ENCODE results near the gene ISG20. TPM values are rescaled to one million over a fixed set of nuclear protein-coding genes. Genes with fewer than 3 reads are reported as not detected.

ISG20 gene
- total RNA-seq, 6 experiments from 2014 or later, result 6.3 to 19.4 (median 11.9) TPM

DNA sequence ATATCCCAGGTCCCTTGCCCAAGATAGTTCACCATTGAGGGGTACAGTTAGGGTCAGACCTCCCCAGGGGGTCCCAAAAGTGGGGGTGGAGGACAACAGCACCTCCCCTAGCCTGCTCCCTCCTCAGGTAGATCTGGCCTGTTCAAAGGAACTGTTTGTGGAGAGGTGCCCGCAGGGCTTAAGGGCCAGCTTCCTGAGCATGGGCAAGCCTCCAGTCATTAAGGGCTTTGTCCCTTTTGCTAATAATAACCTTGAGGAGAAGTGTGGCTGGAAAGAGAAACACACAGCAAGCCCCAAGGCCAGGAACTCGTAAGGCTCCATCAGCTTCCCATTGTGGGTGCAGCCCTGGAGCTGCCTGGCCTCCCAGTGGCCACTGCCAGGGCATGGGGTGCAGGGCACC is 47.4 kb downstream of the ISG20 start:
- WGBS (ENCODE audit: insufficient coverage, low coverage, low lambda C conversion rate, missing lambda C conversion rate), result no CpG with 5 or more reads among the region's 2 CpGs
- H3K4me3 ChIP-seq, result no peak overlapping the region
- intact Hi-C loops (cut with DNase I), result no loop called here
- TF ChIP-seq CTCF (IDR thresholded peaks at IDR 0.05) (no peak), POLR2A (IDR thresholded peaks at IDR 0.05) (no peak)
- H3K4me1 ChIP-seq, result no peaks in the 10 kb centered on the region
- H3K9me3 ChIP-seq, result no peaks in the 10 kb centered on the region
- no peak overlapping the region for H3K27ac ChIP-seq
- no peaks in the 10 kb centered on the region for H3K36me3 ChIP-seq
- H3K27me3 ChIP-seq, result no peaks in the 10 kb centered on the region
- ATAC-seq, result no peak
- DNase-seq, result no peak

DNA sequence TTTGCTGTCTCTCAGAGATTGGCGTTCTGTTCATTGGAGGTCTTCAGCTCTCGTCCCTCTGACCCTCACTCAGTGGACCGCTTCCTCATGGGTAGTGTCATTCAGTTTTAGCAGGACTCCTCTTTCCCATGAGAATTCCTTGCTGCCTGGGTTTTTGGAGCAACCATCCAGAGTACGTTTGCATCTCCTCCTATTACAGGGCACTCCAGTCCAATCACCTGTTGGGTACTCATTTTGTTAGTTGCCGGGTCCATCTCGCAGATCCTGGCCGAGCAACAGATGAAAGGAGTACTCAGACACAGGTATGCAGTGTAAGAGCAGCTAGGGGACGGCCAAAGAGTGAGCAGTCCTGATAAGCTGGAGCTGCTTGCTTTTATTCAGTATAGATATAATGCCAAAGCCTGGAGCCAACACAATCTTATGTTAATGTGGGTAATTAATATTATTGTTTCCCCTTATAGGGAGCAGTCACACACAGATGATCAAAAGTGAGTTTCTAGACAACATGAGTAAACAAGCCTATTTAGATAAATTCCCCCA is 49.6 kb downstream of the ISG20 start:
- ATAC-seq, result no peak
- TF ChIP-seq POLR2A (IDR thresholded peaks at IDR 0.05), result no peak
- no peak for TF ChIP-seq CTCF (IDR thresholded peaks at IDR 0.05)
- no peak overlapping the region for H3K27ac ChIP-seq
- H3K36me3 ChIP-seq, result no peaks in the 10 kb centered on the region
- H3K9me3 ChIP-seq, result no peaks in the 10 kb centered on the region
- H3K27me3 ChIP-seq, result no peaks in the 10 kb centered on the region
- H3K4me1 ChIP-seq, result no peaks in the 10 kb centered on the region
- DNase-seq, result no peak
- no peak overlapping the region for H3K4me3 ChIP-seq
- WGBS (ENCODE audit: insufficient coverage, low coverage, low lambda C conversion rate, missing lambda C conversion rate), result 68% methylated on average over 8 of the region's 8 CpGs
- intact Hi-C loops (cut with DNase I), result no loop called here

GRCh38 chr15:88690331-88690730 is 51.5 kb downstream of the ISG20 start:
- 77% methylated on average over 4 of the region's 7 CpGs for WGBS (ENCODE audit: insufficient coverage, low coverage, low lambda C conversion rate, missing lambda C conversion rate)
- no peaks in the 10 kb centered on the region for H3K36me3 ChIP-seq
- no peak overlapping the region for H3K4me3 ChIP-seq
- ATAC-seq (no peak), DNase-seq (no peak)
- intact Hi-C loops (cut with DNase I), result no loop called here
- H3K4me1 ChIP-seq, result no peaks in the 10 kb centered on the region
- H3K9me3 ChIP-seq, result no peaks in the 10 kb centered on the region
- no peak for TF ChIP-seq CTCF (IDR thresholded peaks at IDR 0.05)
- TF ChIP-seq POLR2A (IDR thresholded peaks at IDR 0.05), result no peak
- no peaks in the 10 kb centered on the region for H3K27me3 ChIP-seq
- no peak overlapping the region for H3K27ac ChIP-seq

- ATAC-seq, result no peak
- no peak overlapping the region for H3K27ac ChIP-seq
- 65% methylated on average over 5 of the region's 5 CpGs for WGBS (ENCODE audit: insufficient coverage, low coverage, low lambda C conversion rate, missing lambda C conversion rate)
Measured at GRCh38 chr15:88693191-88693590, 54.4 kb downstream of the ISG20 start.

More at GRCh38 chr15:88693191-88693590, 54.4 kb downstream of the ISG20 start:
- DNase-seq, result no peak
- H3K27me3 ChIP-seq, result no peaks in the 10 kb centered on the region
- TF ChIP-seq POLR2A (IDR thresholded peaks at IDR 0.05) (no peak), CTCF (IDR thresholded peaks at IDR 0.05) (no peak)
- intact Hi-C loops (cut with DNase I), result no loop called here
- H3K4me3 ChIP-seq, result no peak overlapping the region
- H3K9me3 ChIP-seq, result no peaks in the 10 kb centered on the region
- H3K36me3 ChIP-seq, result no peaks in the 10 kb centered on the region
- no peaks in the 10 kb centered on the region for H3K4me1 ChIP-seq

Measured in right lobe of liver (tissue), 6 donors.